Fibroblast of pulmonary artery (primary cell): ENCODE data around the gene MAPK4.
A peak's percentile ranks its signal among the peaks of the same experiment; 100 is the strongest.
"Not testable (repeated sequence)": the region's sequence is repeated elsewhere in the genome, so short reads cannot be mapped to it uniquely, and the experiment has no call there.

Source experiments
- DNase-seq: peaks from one replicate; pipeline ENCODE4 v3.0.0-alpha.2; 2010; ENCODE audit warnings: low read depth
- H3K4me3 ChIP-seq: replicated peaks from 2 replicates; pipeline ENCODE4 v1.5.1; 2011; ENCODE audit warnings: low read depth, mild to moderate bottlenecking, control low read depth, low read length, moderate library complexity
- TF ChIP-seq, protein P1 (sequence below): IDR thresholded peaks from 2 replicates; pipeline ENCODE4 v1.5.1; 2011; ENCODE audit warnings: mild to moderate bottlenecking, control low read depth, low read length, inconsistent platforms; ENCODE audit errors: missing control alignments

Gene MAPK4

DNA sequence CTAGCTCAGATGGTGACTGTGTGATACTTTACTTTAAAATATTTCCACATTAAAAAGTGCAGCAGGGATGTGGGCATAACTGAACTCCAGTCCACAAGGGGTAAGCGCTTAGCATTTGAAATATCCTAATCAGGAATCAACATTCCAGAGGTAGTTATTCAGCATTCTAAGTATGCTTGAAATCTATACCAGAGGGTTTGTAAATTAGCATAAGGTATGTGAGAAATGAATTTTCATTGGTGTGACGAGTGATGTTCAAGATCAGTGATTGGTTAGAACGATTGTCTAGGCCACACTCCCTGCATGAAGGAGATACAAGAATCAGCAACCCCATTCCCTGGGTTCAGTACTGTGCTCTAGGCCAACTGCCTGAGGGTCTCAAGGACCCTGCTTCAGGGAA, 42.6 kb downstream of the MAPK4 start:
- H3K4me3 ChIP-seq = no peak overlapping the region
- TF ChIP-seq, protein P1, sequence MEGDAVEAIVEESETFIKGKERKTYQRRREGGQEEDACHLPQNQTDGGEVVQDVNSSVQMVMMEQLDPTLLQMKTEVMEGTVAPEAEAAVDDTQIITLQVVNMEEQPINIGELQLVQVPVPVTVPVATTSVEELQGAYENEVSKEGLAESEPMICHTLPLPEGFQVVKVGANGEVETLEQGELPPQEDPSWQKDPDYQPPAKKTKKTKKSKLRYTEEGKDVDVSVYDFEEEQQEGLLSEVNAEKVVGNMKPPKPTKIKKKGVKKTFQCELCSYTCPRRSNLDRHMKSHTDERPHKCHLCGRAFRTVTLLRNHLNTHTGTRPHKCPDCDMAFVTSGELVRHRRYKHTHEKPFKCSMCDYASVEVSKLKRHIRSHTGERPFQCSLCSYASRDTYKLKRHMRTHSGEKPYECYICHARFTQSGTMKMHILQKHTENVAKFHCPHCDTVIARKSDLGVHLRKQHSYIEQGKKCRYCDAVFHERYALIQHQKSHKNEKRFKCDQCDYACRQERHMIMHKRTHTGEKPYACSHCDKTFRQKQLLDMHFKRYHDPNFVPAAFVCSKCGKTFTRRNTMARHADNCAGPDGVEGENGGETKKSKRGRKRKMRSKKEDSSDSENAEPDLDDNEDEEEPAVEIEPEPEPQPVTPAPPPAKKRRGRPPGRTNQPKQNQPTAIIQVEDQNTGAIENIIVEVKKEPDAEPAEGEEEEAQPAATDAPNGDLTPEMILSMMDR = no peak
- no peak for DNase-seq

DNA sequence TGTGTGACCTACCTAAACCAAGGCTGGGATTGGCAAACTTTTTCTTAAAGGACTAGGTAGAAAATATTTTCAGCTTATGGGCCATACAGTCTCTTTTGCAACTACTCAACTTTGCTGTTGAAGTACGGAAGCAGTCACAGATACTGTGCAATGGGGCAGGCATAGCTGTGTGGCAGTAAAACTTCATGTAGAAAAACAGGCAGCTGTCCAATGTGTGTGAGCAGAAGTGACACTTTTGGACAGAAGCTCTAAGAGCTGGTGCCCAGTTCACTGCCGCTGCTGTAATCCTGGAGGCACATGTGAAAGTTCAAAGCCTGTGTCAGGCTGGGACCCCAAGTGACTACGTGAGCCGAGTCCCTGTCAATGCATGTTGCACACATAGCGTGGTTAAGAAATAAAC, 46.7 kb downstream of the MAPK4 start:
- TF ChIP-seq, protein P1 = no peak
- no peak overlapping the region for H3K4me3 ChIP-seq
- no peak for DNase-seq

DNA sequence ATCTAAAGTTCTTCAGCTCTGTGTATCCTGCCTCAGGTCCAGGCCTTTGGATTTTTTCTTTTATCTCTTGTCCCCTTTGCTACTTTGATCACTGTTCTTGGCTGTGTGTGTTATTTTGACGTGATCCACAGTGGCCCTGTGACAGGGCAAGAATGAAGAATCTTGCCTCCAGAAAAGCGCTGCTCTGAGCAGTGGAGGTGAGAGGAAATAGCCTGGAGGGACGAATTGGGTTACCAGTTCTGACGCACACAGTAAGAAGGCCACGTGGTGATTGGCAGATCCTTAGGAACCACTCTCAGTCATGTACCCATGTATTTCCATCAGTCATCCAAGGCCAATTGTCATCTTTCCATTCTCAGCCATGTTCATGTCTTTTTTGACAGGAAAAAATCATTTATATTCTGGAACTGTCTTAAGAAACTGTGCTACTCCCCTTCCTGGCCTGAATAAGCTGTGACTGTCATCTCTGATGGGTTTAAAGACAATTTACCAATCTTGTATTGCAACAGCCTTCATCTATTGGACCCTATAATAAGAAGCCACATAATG, 47.6 kb downstream of the MAPK4 start:
- TF ChIP-seq, protein P1 = no peak
- no peak for DNase-seq
- H3K4me3 ChIP-seq = no peak overlapping the region

DNA sequence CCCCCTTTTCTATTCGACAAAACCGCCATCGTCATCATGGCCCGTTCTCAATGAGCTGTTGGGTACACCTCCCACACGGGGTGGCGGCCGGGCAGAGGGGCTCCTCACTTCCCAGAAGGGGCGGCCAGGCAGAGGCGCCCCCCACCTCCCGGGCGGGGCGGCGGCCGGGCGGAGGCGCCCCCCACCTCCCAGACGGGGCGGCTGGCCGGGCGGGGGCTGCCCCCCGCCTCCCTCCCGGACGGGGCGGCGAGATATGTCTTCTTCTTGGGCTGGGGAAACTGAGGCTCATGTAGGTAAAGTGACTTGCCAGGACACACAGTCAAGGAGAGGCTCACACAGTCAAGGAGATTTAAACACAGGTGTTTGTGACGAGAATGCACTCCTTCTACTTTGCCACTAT, 49.3 kb downstream of the MAPK4 start:
- DNase-seq, H3K4me3 ChIP-seq: not testable (repeated sequence)

DNA sequence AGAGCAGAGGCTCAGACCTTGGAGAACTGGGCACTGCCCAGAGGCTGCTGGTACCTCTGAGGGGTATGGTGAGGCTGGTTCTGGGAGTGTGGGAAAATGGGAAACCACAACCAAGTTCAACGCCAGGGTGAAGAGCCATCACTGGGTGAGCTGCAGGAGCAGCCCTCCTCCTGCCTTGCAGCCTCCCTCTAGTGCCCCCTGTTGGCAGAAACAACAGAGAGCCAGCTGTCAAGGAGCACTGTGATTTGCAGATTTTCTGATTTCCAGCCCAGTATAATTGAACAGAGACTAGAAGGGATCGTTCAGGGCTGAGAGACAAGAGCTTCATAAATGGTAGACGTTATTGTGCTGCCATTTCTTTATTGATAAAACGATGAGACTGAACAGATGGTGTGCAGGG, 50.5 kb downstream of the MAPK4 start:
- no peak for DNase-seq
- H3K4me3 ChIP-seq = no peak overlapping the region
- TF ChIP-seq, protein P1 = no peak

DNA sequence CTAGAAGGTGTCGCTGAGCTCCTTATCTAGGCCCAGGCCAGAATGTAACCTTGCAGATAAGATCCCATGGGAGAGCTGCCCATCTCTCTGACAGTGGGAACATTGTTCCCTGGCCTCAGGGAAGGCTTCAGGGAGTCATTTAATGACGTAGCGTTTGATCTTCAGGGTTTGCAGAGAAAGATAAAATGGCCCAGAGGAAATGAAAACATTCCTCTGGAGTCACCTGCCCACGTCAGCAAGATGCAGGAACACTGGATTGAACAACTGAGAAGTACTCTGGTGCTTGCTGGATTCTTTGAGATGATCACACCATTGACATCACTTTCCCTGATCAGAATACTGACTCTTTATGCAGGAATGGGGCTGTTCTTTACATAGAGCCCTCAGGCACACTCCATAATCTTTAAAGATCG, 51.6 kb downstream of the MAPK4 start:
- no peak for DNase-seq
- TF ChIP-seq, protein P1 = no peak
- no peak overlapping the region for H3K4me3 ChIP-seq

DNA sequence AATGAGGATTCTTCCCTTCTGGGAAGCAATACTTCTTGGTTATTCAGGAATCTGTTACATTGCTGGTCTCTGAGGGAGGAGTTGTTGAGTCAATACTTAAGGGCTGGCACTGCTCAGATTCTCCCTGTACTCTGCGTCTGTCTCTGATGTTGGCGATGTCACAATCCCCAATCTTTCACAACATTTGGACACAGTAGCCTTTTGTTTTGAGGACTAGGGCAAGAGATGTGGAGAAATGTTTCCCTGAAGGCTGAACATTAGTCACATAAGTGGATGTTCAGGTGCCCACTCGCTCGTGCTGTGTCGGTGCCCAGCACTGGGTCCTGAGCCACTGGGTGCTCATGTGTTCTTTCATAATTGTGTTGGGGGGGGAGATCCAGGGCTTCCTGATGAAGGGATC, 55.0 kb downstream of the MAPK4 start:
- peak; percentile 73 for DNase-seq
- TF ChIP-seq, protein P1 = no peak
- H3K4me3 ChIP-seq = no peak overlapping the region

DNA sequence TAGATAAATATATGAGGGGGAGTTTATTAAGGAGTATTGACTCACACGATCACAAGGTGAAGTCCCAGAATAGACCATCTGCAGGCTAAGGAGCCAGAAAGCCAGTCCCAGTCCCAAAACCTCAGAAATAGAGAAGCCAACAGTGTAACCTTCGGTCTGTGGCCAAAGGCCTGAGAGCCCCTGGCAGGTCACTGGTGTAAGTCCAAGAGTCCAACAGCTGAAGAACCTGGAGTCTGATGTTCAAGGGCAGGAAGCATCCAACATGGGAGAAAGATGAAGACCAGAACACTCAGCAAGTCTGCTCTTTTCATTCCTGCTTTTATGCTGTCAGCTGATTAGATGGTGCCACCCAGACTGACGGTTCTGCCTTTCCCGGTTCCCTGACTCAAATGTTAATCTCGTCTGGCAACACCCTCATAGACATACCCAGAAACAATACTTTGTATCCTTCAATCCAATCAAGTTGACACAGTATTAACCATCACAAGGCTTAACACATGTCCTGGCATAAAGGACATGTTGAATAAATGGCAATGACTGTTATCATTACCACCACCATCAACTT, 56.7 kb downstream of the MAPK4 start:
- DNase-seq = no peak
- TF ChIP-seq, protein P1 = no peak
- H3K4me3 ChIP-seq = no peak overlapping the region
